ENCODE results near the gene ANKRD31. TPM values are rescaled to one million over a fixed set of nuclear protein-coding genes. Genes with fewer than 3 reads are reported as not detected.

Gene ANKRD31
- total RNA-seq, 1 experiment from 2014 or later: 0.11 TPM

DNA sequence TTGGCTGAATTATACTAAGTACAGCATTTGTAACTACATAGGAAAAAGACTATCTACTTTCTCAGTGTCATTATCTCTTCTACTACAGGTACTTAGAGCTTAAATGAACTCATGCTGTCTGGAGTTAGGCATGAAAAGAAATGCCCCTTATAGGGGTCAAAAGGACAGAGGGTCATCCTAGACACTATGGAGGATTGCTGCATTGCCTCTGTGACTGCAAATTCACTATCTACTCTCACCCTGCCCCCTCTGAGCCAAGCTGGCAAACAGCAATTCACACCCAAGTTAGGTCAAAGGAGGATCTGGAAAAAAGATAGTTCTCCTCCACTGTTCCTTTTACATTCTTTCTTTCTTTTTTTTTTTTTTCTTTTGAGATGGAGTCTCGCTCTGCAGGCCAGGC is 36.7 kb downstream of the ANKRD31 start:
- Histone ChIP-seq H3K9ac (ENCODE audit: extremely low read depth, insufficient read length, low read length) (no peak overlapping the region), H2AK5ac (ENCODE audit: insufficient read length, low read length) (no peak overlapping the region), H3K79me1 (ENCODE audit: insufficient read depth, low read depth, low read length, poor library complexity, severe bottlenecking) (no peaks in the 10 kb centered on the region), H3K79me2 (ENCODE audit: insufficient read depth, low read length) (no peaks in the 10 kb centered on the region), H4K91ac (ENCODE audit: insufficient read length, low read depth, low read length) (no peak overlapping the region), H2BK5ac (ENCODE audit: insufficient read length, low read length) (no peak overlapping the region), H4K20me1 (ENCODE audit: control insufficient read depth, insufficient read depth, insufficient read length) (no peaks in the 10 kb centered on the region), H3T11ph (ENCODE audit: low read length) (no peak overlapping the region), H3K4me1 (ENCODE audit: insufficient read depth, low read length) (no peaks in the 10 kb centered on the region), H3K14ac (ENCODE audit: insufficient read depth, low read length) (no peak overlapping the region), H3K4ac (ENCODE audit: low read depth, low read length) (no peak overlapping the region), H3K23me2 (ENCODE audit: insufficient read length, low read depth, low read length, poor library complexity, severe bottlenecking) (no peaks in the 10 kb centered on the region), H3K23ac (ENCODE audit: insufficient read length, low read depth, low read length) (no peak overlapping the region), H3K4me2 (ENCODE audit: insufficient read depth, insufficient read length, low read length) (no peak overlapping the region), H2AFZ (ENCODE audit: low read length) (no peak overlapping the region), H4K5ac (ENCODE audit: insufficient read length, low read depth, low read length) (no peak overlapping the region), H3K9me3 (ENCODE audit: control insufficient read depth, low read depth, low read length) (no peaks in the 10 kb centered on the region), H4K8ac (replicated peaks; ENCODE audit: insufficient read length, low read depth, low read length) (no peak overlapping the region), H2BK12ac (ENCODE audit: insufficient read length, low read depth, low read length) (no peak overlapping the region), H2BK120ac (ENCODE audit: low read depth, low read length, poor library complexity, severe bottlenecking) (no peak overlapping the region), H2BK15ac (ENCODE audit: low read depth, low read length) (no peak overlapping the region), H3K27ac (ENCODE audit: insufficient read length, low read depth, low read length) (no peak overlapping the region), H3K56ac (ENCODE audit: insufficient read length, low read depth, low read length) (no peak overlapping the region), H2BK20ac (ENCODE audit: low read depth, low read length, poor library complexity, severe bottlenecking) (no peak overlapping the region), H3K27me3 (ENCODE audit: insufficient read depth, low read length) (no peaks in the 10 kb centered on the region), H3K18ac (ENCODE audit: insufficient read length, low read depth, low read length) (no peak overlapping the region)
- no CpG with 5 or more reads among the region's 1 CpG for WGBS (ENCODE audit: extremely low coverage, insufficient read length, low lambda C conversion rate)
- no peaks in the 10 kb centered on the region for H3K36me3 Mint-ChIP-seq (ENCODE audit: insufficient read depth in 1 of 3, low read depth in 3 of 3)
- H3K27ac Mint-ChIP-seq: no peak overlapping the region
- H3K4me1 Mint-ChIP-seq: no peaks in the 10 kb centered on the region
- H3K9me3 Mint-ChIP-seq: no peaks in the 10 kb centered on the region
- H3K27me3 Mint-ChIP-seq (ENCODE audit: low read depth): no peaks in the 10 kb centered on the region
- no peak for DNase-seq
- TF ChIP-seq, protein P1, sequence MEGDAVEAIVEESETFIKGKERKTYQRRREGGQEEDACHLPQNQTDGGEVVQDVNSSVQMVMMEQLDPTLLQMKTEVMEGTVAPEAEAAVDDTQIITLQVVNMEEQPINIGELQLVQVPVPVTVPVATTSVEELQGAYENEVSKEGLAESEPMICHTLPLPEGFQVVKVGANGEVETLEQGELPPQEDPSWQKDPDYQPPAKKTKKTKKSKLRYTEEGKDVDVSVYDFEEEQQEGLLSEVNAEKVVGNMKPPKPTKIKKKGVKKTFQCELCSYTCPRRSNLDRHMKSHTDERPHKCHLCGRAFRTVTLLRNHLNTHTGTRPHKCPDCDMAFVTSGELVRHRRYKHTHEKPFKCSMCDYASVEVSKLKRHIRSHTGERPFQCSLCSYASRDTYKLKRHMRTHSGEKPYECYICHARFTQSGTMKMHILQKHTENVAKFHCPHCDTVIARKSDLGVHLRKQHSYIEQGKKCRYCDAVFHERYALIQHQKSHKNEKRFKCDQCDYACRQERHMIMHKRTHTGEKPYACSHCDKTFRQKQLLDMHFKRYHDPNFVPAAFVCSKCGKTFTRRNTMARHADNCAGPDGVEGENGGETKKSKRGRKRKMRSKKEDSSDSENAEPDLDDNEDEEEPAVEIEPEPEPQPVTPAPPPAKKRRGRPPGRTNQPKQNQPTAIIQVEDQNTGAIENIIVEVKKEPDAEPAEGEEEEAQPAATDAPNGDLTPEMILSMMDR (conservative IDR thresholded peaks at IDR 0.05): no peak
- H3K4me3 Mint-ChIP-seq: no peak overlapping the region
